ENCODE results near the gene NRF1.
"Not testable (repeated sequence)": the region's sequence is repeated elsewhere in the genome, so short reads cannot be mapped to it uniquely, and the experiment has no call there.

The NRF1 gene

DNA sequence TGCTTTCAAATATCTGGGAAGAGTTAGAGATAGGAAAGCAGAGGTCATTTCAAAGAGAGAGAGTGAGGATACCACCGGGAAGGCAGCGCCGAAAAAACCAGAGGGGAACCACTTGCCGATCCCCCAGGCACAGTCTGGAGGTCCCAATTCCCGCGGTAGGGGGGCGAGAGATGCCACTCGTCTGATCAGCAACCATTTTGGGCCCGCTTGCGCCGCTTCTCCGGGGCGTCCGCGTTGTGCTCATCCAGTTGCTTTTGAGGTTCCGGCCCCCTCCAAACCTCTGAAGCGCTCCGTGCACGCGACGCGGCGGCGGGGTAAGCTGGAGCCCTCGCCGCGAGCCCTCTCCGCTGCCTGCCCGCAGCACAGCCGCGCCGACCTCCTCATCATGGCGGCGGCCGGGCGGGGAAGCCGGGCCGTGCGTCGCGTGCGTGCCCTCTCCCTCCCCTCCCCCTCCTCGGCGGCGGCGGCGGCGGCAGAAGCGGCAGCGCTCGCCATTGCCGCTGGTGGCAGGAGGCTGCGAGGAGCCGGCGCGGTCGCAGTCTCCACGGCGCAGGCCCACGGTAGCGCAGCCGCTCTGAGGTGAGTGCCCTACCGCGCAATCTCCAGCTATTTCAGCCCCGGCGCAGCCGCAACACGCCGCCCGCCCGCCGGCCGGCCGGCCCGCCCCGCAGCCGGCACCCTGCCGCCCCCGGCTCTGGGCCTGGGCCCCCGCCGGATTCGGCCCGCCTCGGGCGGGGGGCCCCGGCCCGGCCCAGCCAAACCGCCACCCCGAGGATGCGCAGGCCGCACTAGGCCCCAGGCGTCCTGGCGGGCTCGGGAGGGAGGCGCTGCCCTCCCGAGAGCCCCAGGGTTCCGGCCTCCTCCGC, at the start of gene NRF1:
Gene NRF1, plus strand, starts transcription at position 475 of the 866 bp plus-strand sequence. CDS start 45,632 bp downstream, outside the sequence.
- FAIRE-seq = no peak

DNA sequence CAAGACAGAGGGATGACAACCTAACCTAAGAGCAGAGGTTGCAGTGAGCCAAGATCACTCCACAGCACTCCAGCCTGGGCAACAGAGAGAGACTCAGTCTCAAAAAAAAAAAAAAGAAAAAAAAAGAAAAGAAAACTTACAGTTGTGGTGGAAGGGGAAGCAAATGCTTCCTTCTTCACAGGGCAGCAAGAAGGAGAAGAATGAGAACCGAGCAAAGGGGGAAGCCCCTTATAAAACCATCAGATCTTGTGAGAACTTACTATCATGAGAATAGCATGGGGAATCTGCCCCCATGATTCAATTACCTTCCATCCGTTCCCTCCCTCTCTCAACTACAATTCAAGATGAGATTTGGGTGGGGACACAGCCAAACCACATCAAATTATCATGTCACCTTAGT, 45.2 kb upstream of the NRF1 start:
- not testable (repeated sequence) for FAIRE-seq

DNA sequence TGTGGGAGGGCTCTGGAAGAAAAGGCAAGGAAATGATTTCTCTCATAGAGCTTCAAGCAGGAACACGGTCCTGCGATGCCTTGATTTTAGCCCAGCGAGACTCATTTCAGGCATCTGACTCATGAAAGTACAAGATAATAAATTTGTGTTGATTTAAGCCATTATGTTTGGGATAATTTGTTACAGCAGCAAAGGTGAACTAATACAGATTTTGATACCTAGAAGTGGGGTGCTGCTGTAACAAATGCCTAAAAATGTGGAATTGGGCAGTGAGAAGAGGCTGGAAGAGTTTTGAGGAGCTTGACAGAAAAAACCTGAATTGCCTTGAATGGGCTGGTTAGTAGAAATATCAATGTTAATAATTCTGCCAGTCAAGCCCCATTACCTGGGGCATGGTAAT, 44.1 kb upstream of the NRF1 start:
- no peak for FAIRE-seq

DNA sequence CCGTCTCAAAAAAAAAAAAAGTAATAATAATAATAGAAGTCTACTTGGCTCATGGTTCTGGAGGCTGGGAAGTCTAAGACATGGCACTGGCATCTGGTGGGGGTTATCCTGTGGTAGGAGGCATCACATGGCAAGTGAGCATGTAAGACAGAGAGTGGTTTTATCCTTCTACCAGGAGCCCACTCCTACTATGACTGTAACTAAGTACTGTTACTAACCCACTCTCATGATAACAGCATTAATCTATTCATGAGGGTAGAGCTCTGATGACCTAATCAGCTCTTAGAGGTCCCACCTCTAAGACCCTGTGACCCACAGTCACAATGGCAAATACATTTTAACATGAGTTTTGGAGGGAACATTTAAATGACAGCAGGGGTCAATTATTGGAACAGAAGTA, 43.3 kb upstream of the NRF1 start:
- FAIRE-seq = no peak

DNA sequence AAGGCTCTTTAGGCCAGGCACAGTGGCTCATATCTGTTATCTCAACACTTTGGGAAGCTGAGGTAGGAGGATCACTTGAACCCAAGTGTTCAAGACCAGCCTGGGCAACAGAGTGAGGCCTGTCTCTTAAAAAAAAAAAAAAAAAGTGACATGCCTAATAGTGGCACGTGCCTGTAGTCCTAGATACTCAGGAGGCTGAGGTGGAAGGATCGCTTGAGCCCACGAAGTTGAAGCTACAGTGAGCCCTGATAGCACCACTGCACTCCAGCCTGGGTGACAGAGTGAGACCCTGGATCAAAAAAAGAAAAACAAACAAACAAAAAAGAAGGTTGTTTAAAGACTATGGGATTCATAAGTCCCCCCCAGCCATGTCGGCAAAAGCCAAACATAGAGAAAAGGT, 42.2 kb upstream of the NRF1 start:
- no peak for FAIRE-seq

DNA sequence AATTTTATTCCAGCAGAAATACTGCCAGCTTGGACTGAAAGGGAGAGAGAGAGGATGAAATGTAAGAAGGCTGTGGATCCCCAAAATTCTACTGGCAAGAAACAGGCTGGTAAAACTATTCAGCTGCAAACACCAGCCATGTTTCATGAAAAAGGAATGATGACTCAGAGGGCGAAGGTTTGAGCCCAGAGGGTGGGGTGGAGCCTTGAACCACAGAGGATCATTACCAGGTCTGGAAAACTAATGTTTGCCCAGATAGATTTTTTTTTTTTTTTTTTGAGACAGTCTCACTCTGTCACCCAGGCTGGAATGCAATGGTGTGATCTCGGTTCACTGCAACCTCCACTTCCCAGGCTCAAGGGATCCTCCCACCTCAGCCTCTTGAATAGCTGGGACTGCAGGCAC, 41.7 kb upstream of the NRF1 start:
- FAIRE-seq = no peak

DNA sequence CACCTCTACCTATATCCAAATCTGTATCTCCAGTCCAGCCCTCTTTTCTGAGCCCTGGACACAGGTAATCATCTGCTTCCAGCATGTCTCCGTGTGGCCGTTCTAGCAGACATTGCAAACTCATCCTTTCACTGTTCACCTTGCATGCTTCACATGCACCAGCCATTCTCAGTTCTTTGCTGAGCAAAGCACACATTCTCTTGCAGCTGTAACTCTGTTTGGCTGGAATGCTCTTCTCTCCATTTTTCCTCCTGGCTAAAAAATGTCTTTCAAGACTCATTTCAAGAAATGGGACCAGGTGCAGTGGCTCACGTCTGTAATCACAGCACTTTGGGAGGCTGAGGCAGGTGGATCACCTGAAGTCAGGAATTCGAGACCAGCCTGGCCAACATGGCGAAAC, 40.3 kb upstream of the NRF1 start:
- FAIRE-seq = no peak

DNA sequence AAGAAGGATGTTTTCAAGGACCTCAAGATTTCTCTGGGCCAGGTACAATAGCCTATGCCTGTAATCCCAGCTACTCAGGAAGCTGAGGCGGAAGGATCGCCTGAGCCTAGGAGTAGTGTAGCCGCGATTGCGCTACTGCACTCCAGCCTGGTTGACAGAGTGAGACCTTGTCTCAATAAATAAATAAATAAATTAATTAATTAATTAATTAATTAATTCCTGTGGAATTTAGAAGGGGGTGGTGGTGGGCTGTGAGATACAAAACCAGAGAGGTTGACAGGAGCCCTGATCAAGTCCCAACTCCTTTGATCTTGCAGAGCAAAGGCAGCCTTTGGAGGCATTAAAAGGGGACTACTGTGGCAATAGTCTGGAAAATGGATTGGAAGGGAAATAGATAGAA, 39.3 kb upstream of the NRF1 start:
- no peak for FAIRE-seq

DNA sequence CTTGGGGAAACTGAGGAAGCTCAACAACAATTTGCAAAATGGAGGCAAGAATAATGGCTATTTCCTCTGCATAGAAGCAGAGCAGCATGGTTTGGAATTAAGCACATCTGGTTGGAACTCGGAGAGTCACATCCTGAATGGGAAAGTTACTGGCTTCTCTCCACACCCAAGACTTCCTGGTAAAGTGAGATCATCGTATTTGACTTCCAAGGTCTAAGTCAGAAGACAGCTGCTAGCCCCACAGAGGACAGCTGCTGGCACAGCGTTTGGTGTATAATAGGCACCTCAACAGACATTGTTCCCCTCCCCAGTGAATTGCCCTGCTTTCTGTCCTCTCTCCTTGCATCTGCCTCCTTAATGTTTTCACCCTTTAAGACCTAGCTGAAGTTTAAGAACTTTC, 37.0 kb upstream of the NRF1 start:
- no peak for FAIRE-seq

DNA sequence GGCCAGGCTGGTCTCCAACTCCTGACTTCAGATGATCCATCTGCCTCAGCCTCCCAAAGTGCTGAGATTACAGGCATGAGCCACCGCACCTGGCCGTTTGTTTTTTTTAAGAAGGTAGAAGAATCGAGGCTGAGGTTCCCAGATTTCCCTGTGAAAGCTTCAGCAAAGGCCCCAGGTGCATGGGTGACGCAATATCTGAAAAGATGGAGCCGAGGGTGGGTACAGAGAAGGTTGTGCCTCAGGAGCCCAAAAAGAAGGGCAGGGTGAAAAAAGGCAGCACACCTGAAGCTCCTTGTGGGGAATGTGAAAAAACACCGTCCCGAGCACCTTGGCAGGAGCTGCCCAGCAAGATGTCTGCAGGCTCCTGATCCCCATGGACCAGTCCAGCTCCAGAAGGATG, 35.8 kb upstream of the NRF1 start:
- no peak for FAIRE-seq

DNA sequence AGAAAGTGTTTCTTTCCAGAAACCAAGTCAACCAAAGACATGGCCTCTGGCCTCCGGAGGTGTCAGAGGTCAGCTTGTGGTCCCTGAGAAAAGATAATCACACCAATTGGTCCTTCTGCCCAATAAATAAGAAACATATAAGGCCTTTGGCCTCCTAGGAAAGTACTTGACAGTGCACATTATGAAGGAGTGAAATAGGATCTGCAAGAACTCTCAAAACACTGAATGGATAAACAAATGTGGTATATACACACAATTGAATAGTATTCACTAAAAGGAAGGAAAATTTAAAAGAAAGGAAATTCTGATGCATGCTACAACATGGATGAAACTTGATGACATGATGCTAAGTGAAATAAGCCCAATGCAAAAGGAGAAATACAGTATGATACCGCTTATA, 35.4 kb upstream of the NRF1 start:
- no peak for FAIRE-seq

DNA sequence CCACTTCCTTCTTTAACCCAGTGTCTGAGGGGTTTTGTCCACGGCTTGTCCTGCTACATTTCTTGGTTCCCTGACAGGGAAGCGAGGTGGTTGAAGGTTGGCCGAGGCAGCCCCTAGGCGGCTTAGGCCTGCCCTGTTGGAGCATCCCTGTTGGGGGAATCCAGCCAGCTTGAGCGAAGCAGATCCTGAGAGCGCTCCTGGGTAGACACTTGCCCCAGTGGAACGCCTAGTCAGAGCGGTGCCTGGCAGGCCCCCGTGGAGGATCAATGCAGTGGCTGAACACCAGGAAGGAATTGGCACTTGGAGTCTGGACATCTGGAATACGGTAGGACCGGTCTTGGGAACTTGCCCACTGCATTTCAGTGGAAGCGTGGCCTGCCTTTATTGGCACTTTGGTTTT, 32.7 kb upstream of the NRF1 start:
- FAIRE-seq = no peak

DNA sequence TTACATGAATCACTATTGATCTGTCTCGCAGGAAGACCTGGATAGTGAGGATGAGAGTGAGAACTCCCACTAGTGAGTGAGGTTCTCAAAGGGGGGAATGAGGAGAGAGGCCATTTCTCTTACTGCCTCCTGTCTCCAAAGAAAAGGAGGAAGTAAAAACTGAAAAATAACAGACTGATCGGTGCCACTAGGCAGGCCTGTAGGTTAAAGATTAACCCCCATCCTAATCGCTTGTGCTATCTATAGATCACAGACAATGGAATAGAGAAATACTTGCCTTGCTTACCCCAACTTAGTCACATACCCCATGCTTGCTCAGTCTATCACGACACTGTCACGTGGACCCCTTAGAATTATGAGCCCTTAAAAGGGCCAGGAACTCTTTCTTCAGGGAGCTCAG, 25.3 kb upstream of the NRF1 start:
- FAIRE-seq = not testable (repeated sequence)

DNA sequence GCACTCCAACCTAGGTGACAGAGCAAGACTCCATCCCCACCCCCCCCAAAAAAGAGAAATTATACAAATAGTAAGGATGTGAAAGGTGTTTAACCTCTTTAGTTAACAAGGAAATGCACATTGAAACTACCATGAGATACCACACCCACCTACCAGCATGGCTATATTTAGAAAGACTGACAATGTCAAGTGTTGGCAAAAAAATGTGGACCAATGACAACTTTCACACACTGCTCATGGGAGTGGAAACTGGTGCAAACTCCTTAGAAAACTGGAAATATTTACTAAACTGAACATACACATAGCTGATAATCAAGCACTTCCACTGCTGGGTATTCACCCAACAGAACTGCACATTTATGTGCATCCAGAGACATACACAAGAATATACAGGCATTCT, 23.3 kb upstream of the NRF1 start:
- FAIRE-seq = no peak

DNA sequence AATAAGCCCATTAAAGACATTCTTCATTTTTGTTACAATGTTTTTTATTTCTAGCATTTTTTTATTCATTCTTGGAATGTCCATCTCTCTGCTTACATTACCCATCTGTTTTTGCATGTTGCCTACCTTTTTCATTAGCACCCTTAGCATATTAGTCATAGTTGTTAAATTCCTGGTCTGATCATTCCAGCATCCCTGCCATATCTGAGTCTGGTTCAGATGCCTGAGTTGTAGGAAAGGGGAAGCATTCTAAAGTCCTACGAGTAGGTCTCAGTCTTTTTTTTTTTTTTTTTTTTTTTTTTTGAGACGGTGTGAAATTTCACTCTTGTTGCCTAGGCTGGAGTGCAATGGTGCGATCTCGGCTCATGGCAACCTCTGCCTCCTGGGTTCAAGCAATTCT, 19.7 kb upstream of the NRF1 start:
- no peak for FAIRE-seq

DNA sequence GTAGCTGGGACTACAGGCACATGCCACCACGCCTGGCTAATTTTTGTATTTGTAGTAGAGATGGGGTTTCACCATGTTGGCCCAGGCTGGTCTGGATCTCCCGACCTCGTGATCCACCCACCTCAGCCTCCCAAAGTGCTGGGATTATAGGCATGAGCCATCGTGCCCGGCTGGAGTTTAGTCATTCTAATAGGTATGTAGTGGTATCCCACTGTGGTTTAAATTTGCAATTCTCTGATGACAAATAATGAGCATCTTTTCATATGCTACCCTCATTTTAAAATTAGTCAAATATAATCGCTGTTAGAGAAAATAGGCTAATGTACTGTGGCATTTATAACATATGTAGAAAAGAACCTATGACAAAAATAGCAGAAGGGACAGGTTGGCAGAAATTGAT, 15.1 kb upstream of the NRF1 start:
- not testable (repeated sequence) for FAIRE-seq

DNA sequence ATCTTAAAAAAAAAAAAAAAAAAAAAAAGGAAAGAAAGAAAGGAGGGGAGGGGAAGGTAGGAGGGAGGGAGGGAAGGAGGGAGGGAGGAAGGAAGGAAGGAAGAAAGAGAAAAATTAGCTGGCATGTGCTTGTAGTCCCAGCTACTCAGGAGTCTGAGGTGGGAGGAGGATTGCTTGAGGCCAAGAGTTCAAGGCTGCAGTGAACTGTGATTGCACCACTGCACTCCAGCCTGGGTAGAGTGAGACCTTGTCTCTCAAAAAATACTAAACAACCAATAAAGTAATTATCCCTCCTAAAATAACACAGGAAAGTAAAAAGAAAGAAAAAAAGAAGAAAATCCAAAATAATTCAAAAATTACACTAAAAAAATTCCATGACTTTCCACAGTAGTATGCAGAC, 13.8 kb upstream of the NRF1 start:
- no peak for FAIRE-seq

DNA sequence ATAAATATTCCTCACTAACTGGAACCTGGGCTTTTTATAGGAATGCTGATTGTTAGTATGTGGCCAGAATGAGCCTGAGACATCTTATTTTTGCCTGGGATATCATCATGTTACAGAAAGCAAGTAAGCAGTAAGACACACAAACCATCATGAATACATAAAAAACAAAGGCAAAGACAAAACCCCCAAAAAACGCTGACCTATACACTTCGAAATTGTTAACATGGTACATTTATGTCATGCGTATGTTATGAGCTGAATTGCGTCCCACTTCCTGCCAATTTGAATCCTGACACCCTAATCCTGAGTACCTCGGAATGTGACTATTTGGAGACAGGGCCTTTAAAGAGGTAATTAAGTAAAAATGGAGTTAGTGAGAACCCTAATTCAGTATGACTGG, 12.3 kb upstream of the NRF1 start:
- FAIRE-seq = no peak

DNA sequence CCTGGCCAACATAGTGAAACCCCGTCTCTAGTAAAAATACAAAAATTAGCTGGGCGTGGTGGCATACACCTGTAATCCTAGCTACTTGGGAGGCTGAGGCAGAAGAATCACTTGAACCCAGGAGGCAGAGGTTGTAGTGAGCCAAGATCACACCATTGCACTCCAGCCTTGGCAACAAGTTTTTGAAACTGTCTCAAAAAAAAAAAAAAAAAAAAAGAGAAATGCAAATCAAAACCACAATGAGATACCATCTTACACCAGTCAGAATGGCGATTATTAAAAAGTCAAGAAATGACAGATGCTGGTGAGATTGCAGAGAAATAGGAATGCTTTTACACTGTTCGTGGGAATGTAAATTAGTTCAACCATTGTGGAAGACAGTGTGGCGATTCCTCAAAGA, 7.9 kb upstream of the NRF1 start:
- not testable (repeated sequence) for FAIRE-seq

DNA sequence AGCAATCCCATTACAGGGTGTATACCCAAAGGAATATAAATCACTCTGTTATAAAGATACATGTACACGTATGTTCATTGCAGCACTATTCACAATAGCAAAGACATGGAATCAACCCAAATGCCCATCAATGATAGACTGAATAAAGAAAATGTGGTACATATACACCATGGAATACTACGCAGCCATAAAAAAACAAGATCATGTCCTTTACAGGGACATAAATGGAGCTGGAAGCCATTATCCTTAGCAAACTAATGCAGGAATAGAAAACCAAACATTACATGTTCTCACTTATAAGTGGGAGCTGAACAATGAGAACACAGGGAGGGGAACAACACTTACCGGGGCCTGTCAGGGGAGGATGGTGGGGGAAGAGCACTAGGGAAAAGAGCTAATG, 7.5 kb upstream of the NRF1 start:
- FAIRE-seq = not testable (repeated sequence)

DNA sequence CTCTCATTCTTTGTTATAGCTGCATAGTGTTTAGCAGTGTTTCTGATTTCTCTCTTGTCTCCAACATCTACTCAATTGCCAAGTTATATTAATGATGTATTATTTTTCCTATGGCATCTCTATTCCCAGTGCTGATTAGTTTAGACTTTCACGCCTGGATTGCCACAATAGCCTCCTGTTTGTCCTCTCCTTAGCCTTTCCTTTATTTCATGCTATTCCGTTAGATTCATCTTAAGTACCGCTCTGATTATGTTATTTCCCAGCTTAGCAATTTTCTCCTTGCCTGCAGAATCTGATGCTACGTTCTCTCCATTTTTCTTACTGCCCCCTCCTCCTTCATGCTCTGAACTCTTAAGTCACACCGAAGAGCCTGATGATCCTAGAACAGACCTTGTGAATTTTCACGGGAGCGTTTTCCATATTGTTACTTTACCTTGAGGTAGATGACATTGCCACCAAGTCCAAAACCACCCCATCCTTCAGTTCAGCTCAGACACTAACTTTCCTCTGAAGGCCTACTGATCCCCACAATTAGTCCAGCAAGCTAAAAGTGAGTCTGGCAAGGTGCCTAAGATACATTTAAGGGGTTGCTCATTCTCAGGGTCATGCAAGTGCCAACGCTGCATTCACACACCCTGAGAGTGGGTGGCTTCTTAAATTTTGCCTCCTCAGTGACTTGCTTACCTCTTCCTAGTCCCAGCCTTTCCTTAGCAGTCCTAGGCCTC, 6.6 kb upstream of the NRF1 start:
- no peak for FAIRE-seq

DNA sequence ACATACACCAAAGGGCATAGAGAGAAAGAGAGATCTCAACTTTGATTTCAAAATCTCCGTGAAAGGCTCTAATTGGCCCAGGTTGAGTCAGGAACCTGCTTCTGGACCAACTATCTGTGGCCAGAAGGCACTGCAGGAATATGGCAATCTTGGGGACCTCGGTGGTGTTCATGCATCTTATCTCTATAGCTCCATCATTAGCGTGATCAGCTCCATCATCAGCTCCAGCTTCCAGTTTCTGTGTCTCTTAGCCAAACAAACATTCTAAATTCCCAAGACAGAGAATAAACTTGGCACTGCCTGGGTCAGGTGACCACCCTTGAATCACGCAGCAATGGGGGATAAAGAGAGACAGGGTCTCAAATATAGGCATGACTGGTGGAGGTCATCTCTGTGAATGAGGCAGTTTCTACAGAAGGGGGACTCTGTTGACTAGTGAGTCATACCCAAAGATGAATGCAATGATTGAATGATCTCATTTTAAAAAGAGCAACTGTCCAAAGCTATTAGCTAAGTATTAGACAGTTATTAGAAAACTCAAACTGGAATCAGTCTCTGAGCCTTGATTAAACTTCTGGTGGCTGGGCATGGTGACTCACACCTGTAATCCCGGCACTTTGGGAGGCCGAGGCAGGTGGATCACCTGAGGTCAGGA, 5.4 kb upstream of the NRF1 start:
- no peak for FAIRE-seq

DNA sequence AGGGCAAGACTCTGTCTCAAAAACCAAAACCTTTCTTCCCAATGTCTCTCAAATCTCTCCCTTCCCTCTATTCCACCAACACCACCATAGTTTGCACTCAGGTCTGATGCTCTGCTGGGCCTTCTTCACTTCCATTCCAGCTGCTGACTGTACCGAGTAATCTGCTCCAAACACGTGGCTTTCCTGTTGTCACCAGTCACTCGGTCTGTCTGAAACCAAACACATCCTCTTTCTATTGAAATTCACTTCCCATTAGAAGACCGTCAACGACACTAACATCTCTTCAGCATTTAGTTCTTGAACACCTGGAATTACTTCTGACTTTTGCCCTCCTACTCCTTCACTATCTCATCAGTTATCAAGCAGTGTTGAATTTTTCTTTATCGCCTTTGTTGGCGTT, 4.7 kb upstream of the NRF1 start:
- no peak for FAIRE-seq

Measured in islet of Langerhans (tissue), 1 donor.